Measurements from ENCODE around the gene GALNT7. TPM values are rescaled to one million over a fixed set of nuclear protein-coding genes. Genes with fewer than 3 reads are reported as not detected.
"Not testable (repeated sequence)": the region's sequence is repeated elsewhere in the genome, so short reads cannot be mapped to it uniquely, and the experiment has no call there.

Gene GALNT7
- total RNA-seq, 2 experiments from 2014 or later: 8.5 to 11.1 TPM

DNA sequence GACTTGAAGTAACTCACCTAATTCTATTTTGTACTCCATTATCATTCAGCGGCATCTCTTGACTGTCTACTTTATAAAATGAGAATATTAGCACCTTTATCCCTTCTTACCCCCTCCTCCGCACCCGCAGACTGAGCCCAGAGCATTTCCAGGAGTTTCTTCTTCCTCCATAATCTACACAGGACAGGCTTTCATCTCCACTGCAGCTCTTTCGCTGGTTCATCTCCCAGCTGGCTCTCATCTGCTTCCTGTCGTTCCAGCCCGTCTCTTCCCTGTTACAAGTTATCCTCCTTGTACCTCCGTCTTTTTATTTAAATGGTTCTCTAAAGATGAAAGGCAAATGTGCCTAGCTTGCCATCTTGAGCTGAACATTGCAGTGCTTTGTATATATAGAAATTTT, 39.8 kb downstream of the GALNT7 start:
- Mint-ChIP-seq H3K4me3 (no peak overlapping the region), H3K4me1 (ENCODE audit: low read depth) (peaks cover 14% of the 10 kb centered on the region), H3K36me3 (ENCODE audit: low read depth) (peaks cover 19% of the 10 kb centered on the region), H3K9me3 (peaks cover 8% of the 10 kb centered on the region), H3K27me3 (ENCODE audit: low read depth) (no peaks in the 10 kb centered on the region), H3K27ac (no peak overlapping the region)
- no peak for DNase-seq
- CTCF ChIA-PET: no interaction called here
- intact Hi-C loops (cut with micrococcal nuclease): no loop called here

- no peak for DNase-seq
- intact Hi-C loops (cut with micrococcal nuclease): no loop called here
- Mint-ChIP-seq H3K27ac (no peak overlapping the region), H3K4me1 (ENCODE audit: low read depth) (peaks cover 16% of the 10 kb centered on the region), H3K9me3 (no peaks in the 10 kb centered on the region), H3K36me3 (ENCODE audit: low read depth) (peaks cover 4% of the 10 kb centered on the region), H3K27me3 (ENCODE audit: low read depth) (no peaks in the 10 kb centered on the region), H3K4me3 (no peak overlapping the region)
- CTCF ChIA-PET: no interaction called here
These were observed 42.6 kb downstream of the GALNT7 start for GRCh38 chr4:173211222-173211621.

DNA sequence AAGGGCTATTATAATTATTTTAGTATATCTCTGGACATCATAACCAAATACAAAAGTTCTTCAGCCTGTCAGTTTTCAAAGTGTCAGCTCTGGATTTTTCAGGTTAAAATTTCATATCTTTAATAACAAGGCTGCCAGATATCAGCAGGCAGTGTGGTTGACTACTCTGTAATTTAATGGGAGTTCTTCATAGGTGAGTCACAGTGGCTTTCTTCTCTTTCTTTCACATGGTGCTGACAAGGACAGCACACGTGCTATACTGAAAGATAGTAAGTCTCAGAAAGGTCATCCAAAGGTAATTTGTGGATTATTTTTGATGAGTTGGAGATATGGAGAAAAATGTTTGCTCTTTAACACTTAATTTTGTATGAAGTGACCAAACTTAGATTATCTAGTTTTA, 43.2 kb downstream of the GALNT7 start:
- Mint-ChIP-seq H3K27me3 (ENCODE audit: low read depth) (no peaks in the 10 kb centered on the region), H3K36me3 (ENCODE audit: low read depth) (peaks cover 4% of the 10 kb centered on the region), H3K27ac (no peak overlapping the region), H3K4me3 (no peak overlapping the region), H3K4me1 (ENCODE audit: low read depth) (peaks cover 17% of the 10 kb centered on the region), H3K9me3 (no peaks in the 10 kb centered on the region)
- DNase-seq: no peak
- CTCF ChIA-PET: no interaction called here
- intact Hi-C loops (cut with micrococcal nuclease): no loop called here

DNA sequence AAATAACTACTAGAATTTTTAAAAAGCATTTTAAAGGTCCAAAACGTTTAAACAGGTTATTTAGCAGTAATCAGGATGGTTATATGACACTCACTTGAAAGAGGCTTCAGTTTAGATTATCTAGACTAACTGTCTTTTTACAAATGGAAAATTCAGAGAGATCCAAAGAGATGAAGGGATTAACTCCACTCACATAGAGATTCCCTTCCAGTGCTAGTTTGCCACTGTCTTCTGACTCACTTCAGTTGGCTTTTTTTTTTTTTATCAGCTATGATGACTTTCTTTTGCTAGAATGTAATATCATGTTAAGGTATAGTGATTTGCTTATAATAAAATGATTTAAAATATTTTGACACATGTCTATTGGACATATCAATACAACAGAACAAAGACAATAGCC, 43.8 kb downstream of the GALNT7 start:
- no peak overlapping the region for H3K27ac Mint-ChIP-seq
- CTCF ChIA-PET: no interaction called here
- intact Hi-C loops (cut with micrococcal nuclease): no loop called here

DNA sequence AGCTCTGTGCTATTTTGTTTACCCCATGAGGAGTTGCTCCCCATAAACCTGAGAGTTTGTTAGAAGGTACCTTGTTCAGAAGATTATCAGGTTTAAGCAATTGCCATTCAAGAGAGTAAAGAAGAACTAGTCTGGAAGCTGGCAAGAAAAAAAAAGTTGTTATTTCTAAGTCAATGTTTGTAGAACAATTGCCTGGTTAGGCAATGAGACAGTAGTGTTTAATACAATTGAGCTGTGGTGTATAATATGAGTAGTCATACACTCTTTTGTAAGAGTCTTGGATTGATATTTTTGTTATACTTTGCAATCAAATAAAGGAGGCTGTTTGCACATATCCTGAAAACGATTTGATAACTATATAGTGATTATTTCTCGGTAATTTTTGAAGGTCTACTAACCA, 44.7 kb downstream of the GALNT7 start:
- Mint-ChIP-seq H3K36me3 (ENCODE audit: low read depth) (peaks cover 4% of the 10 kb centered on the region), H3K4me1 (ENCODE audit: low read depth) (peaks cover 26% of the 10 kb centered on the region), H3K27ac (no peak overlapping the region), H3K27me3 (ENCODE audit: low read depth) (no peaks in the 10 kb centered on the region), H3K9me3 (no peaks in the 10 kb centered on the region), H3K4me3 (no peak overlapping the region)
- intact Hi-C loops (cut with micrococcal nuclease): no loop called here
- DNase-seq: no peak
- CTCF ChIA-PET: no interaction called here

More for the DNA sequence above, 43.8 kb downstream of the GALNT7 start:
- Mint-ChIP-seq H3K36me3 (ENCODE audit: low read depth) (peaks cover 4% of the 10 kb centered on the region), H3K4me1 (ENCODE audit: low read depth) (peaks cover 17% of the 10 kb centered on the region), H3K4me3 (no peak overlapping the region), H3K27me3 (ENCODE audit: low read depth) (no peaks in the 10 kb centered on the region), H3K9me3 (no peaks in the 10 kb centered on the region)
- no peak for DNase-seq

DNA sequence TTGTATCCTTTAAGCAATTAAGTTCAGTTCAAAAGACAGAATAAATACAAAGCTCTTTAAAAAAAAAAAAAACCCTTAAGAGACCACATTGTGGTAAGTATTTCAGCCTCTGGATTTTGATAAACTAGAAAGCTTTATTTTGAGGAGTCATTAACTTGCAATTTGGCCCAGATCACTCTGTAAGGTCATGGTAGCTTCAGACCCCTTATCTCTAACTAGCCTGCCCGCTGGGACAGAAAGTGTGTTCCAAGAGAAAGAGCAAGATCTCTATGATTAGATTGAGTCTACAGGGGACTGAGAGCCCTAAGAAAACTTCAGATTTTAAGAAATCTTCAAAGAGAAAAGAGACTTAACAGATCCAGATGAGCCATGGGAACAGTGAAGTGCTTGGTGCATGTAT, 45.6 kb downstream of the GALNT7 start:
- Mint-ChIP-seq H3K36me3 (ENCODE audit: low read depth) (peaks cover 3% of the 10 kb centered on the region), H3K27me3 (ENCODE audit: low read depth) (no peaks in the 10 kb centered on the region), H3K4me1 (ENCODE audit: low read depth) (peaks cover 30% of the 10 kb centered on the region), H3K27ac (no peak overlapping the region), H3K4me3 (no peak overlapping the region), H3K9me3 (no peaks in the 10 kb centered on the region)
- CTCF ChIA-PET: interaction anchor here (0.5 to 0.6 kb wide), 2 partner anchors 32 to 298 kb away, joined by 3 read pairs; no protein-coding TSS in a partner anchor
- intact Hi-C loops (cut with micrococcal nuclease): no loop called here
- DNase-seq: no peak

- Mint-ChIP-seq H3K27me3 (ENCODE audit: low read depth) (no peaks in the 10 kb centered on the region), H3K36me3 (ENCODE audit: low read depth) (peaks cover under 1% of the 10 kb centered on the region), H3K4me3 (no peak overlapping the region), H3K9me3 (no peaks in the 10 kb centered on the region), H3K27ac (no peak overlapping the region), H3K4me1 (ENCODE audit: low read depth) (peaks cover 35% of the 10 kb centered on the region)
- DNase-seq: no peak
- CTCF ChIA-PET: interaction anchor here (0.5 kb wide), 1 partner anchor 32 kb away, joined by 3 read pairs; no protein-coding TSS in a partner anchor
- intact Hi-C loops (cut with micrococcal nuclease): no loop called here
These were observed 46.0 kb downstream of the GALNT7 start for GRCh38 chr4:173214661-173215060.

DNA sequence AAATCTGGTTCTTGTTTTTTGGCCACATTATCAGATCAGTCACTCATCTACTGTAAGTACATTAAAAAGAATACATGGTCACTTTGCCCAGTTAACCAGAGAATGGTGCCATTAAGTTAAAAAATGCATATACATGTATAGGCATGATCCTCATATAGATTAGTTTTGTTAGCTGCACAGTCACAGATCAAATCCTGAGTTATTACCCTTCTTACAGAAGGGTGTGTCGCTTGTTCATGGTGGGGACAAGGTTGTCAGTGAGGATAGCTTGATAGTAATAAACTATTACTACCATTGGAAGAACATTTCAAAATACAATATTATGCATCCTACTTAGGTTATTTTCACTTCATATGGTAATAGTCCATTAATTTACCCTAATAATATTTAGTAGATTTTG, 48.5 kb downstream of the GALNT7 start:
- no peak for DNase-seq
- peaks cover 5% of the 10 kb centered on the region for H3K36me3 Mint-ChIP-seq (ENCODE audit: low read depth)
- peaks cover 30% of the 10 kb centered on the region for H3K4me1 Mint-ChIP-seq (ENCODE audit: low read depth)
- intact Hi-C loops (cut with micrococcal nuclease): no loop called here
- H3K9me3 Mint-ChIP-seq: peaks cover 3% of the 10 kb centered on the region
- CTCF ChIA-PET: interaction anchor here (0.6 kb wide), 1 partner anchor 277 kb away, joined by 3 read pairs; no protein-coding TSS in a partner anchor
- no peak overlapping the region for H3K27ac Mint-ChIP-seq
- no peaks in the 10 kb centered on the region for H3K27me3 Mint-ChIP-seq (ENCODE audit: low read depth)
- H3K4me3 Mint-ChIP-seq: no peak overlapping the region

GRCh38 chr4:173217727-173218126, 49.1 kb downstream of the GALNT7 start:
- DNase-seq: no peak
- H3K4me1 Mint-ChIP-seq (ENCODE audit: low read depth): peaks cover 30% of the 10 kb centered on the region
- no peak overlapping the region for H3K4me3 Mint-ChIP-seq
- peaks cover 5% of the 10 kb centered on the region for H3K36me3 Mint-ChIP-seq (ENCODE audit: low read depth)
- H3K9me3 Mint-ChIP-seq: peaks cover 3% of the 10 kb centered on the region
- CTCF ChIA-PET: interaction anchor here (0.6 to 0.7 kb wide), 2 partner anchors 56 to 276 kb away, joined by 3 read pairs; no protein-coding TSS in a partner anchor
- H3K27ac Mint-ChIP-seq: no peak overlapping the region
- H3K27me3 Mint-ChIP-seq (ENCODE audit: low read depth): no peaks in the 10 kb centered on the region
- intact Hi-C loops (cut with micrococcal nuclease): no loop called here

DNA sequence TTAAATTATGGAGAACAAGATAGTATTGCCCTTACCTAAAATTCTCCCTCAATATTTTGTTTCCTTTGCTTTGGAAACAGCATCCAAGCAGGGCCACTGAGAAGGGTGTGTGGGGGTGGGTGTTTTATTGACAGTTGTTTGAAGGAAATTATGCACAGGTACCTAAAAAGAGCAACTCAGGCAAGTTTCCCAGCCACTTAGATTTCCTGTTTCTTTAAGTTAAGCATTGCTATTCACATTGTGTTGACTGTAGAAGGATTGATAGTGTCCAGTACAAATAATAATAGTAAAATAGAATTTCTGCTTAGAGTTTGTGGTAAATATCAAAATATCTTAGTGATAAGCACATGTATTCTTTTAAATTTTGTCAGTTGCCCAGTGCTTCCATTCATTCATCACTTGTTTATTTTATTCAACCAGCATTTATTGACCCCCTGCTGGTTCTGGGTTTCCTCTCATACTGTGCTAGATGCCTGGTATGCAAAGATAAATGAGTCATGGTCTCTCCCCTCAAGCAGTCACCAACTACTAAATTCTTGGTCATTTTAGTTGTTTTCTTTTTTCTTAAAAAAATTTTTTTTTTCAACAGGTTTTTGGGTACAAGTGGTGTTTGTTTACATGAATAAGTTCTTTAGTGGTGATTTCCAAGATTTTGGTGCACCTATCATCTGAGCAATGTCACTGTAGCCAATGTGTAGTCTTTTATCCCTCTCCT, 50.0 kb downstream of the GALNT7 start:
- H3K4me1 Mint-ChIP-seq (ENCODE audit: low read depth): peaks cover 27% of the 10 kb centered on the region
- peaks cover 5% of the 10 kb centered on the region for H3K36me3 Mint-ChIP-seq (ENCODE audit: low read depth)
- H3K27me3 Mint-ChIP-seq (ENCODE audit: low read depth): no peaks in the 10 kb centered on the region
- no peak overlapping the region for H3K4me3 Mint-ChIP-seq
- H3K9me3 Mint-ChIP-seq: peaks cover 3% of the 10 kb centered on the region
- CTCF ChIA-PET: interaction anchor here (0.7 kb wide), 1 partner anchor 57 kb away, joined by 3 read pairs; no protein-coding TSS in a partner anchor
- no peak for DNase-seq
- H3K27ac Mint-ChIP-seq: no peak overlapping the region
- intact Hi-C loops (cut with micrococcal nuclease): no loop called here

GRCh38 chr4:173219126-173219437, 50.5 kb downstream of the GALNT7 start:
- H3K4me3 Mint-ChIP-seq; CTCF ChIA-PET; H3K9me3 Mint-ChIP-seq; H3K27ac Mint-ChIP-seq; H3K36me3 Mint-ChIP-seq (ENCODE audit: low read depth); DNase-seq; intact Hi-C loops (cut with micrococcal nuclease); H3K27me3 Mint-ChIP-seq (ENCODE audit: low read depth): not testable (repeated sequence)
- peaks cover 27% of the 10 kb centered on the region for H3K4me1 Mint-ChIP-seq (ENCODE audit: low read depth)

DNA sequence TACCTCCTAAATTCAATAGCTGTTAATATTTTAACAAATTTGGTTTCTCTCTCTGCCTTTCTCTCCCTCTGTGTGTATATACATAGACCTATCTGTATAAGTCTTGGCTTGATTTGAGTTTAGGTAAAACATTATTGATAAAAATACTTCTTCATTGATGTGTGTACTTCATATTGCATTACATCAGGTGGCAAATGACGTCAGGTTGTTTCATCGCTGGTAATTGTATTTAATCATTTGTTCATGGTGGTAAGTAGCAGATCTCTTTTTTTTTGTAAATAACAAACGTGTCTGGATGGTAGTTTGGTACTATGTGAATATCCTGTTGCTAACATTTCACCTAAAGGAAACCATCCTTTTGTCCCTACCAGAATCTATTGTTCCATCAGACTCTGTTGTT, 55.1 kb downstream of the GALNT7 start:
- Mint-ChIP-seq H3K4me1 (ENCODE audit: low read depth) (peaks cover 13% of the 10 kb centered on the region), H3K36me3 (ENCODE audit: low read depth) (peaks cover 9% of the 10 kb centered on the region), H3K27me3 (ENCODE audit: low read depth) (no peaks in the 10 kb centered on the region), H3K9me3 (peaks cover 3% of the 10 kb centered on the region), H3K27ac (no peak overlapping the region), H3K4me3 (no peak overlapping the region)
- DNase-seq: no peak
- CTCF ChIA-PET: interaction anchor here (0.7 to 1.0 kb wide), 2 partner anchors 19 to 53 kb away, joined by 3 read pairs; no protein-coding TSS in a partner anchor
- intact Hi-C loops (cut with micrococcal nuclease): no loop called here

DNA sequence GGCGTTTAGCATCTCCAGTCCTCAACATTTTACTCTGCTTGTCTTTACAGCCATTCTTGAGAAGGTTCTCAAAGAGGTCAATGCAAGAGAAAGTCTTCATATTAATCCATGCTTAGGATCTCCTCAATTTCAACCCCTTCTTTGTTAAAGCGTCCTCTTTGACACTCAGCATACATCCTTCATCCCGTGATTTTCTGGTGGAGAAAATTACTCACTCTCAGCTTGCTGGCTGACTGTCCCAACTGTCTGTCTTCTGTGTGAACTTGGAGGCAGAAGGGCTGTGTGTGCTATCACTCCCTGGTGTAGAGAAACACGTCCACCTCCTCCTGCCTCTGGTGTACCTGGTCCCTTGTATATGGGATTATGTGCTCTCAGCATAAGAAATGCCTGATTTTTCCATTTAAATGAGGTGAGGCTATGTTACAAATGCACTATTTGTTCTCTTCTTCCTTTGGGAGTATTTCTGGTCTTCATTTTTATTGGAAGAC, 57.8 kb downstream of the GALNT7 start:
- CTCF ChIA-PET: no interaction called here
- Mint-ChIP-seq H3K4me1 (ENCODE audit: low read depth) (peaks cover 3% of the 10 kb centered on the region), H3K4me3 (no peak overlapping the region), H3K9me3 (no peaks in the 10 kb centered on the region), H3K27ac (no peak overlapping the region), H3K36me3 (ENCODE audit: low read depth) (peaks cover 4% of the 10 kb centered on the region), H3K27me3 (ENCODE audit: low read depth) (no peaks in the 10 kb centered on the region)
- intact Hi-C loops (cut with micrococcal nuclease): no loop called here
- DNase-seq: no peak
